SIG-M5 (cell line): ENCODE results near the gene ECE2.

Experiments used
- DNase-seq: peaks from one replicate; lab custom pipeline; 2025; lab: John Stamatoyannopoulos, UW

Gene ECE2

DNA sequence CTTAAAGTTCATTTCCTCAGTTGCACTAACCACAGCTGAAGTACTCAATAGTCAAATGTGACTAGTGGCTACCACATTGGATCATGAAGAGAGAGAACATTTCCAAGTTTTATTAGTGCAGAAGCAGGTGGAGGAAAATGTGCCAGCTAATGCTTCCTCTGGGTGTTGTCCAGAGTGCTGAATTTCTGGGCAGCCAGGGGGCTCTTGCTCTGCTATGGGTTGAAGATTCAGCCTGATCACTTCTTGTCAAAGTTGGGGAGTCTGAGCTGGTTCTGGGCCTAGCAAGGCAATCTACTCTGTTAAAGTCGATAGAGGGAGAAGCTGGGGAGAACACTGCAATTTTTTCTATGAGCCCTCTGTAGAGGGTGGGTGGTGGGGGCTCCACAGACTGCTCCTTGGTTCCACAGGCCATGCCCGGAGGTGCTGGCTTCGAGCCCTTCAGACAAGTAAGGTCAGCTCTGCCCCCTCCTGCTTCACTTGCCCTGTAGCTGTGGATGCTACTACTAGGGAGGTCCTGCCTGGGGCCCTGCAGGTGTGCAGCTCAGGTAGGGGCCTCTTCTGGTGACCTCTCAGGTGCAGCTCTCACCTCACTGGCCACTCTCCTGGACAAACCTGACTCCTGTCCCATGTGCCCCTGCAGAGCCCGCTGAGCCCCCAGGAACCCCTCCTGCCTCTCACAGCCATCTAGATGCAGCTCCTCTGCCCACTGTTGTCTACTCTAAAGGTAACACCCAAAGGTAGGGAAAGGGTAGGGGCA, 35.3 kb upstream of the ECE2 start:
- DNase-seq = no peak

DNA sequence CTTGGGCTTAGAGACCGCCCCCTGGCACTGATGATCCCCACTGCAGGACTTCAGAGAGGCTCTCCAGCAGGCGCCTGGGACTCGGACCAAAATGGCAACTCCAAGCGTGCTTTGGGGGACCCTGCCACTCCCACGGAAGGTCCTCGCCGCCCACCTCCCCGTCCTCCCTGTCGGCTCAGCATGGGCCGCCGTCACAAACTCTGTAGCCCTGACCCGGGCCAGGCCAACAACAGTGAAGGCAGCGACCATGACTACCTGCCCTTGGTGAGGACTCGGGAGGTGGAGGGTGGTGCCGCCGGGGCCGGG, 34.7 kb upstream of the ECE2 start:
- no peak for DNase-seq

DNA sequence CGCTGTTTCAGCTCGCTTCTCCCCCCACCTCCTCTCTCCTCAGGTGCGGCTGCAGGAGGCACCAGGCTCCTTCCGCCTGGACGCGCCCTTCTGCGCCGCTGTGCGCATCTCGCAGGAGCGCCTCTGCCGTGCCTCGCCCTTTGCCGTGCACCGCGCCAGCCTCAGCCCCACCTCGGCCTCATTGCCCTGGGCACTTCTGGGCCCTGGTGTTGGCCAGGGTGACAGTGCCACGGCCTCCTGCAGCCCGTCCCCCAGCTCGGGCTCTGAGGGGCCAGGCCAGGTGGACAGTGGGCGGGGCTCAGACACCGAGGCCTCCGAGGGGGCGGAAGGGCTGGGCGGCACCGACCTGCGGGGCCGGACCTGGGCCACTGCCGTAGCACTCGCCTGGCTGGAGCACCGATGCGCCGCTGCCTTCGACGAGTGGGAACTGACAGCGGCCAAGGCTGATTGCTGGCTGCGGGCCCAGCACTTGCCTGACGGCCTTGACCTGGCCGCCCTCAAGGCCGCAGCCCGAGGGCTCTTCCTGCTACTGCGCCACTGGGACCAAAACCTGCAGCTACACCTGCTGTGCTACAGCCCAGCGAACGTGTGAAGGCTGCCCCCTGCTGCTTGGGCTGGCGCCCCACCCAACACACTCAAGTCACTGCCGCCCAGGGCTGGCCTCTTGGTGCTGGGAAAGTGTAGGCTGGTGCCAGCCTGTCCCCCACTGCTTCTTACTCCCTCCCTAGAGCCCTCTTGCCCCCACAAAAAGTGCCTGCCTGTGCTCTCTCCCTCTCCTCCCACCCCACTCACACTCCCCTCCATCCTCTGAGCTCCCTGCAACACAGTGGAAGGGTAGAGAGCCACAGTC, 34.1 kb upstream of the ECE2 start:
- no peak for DNase-seq

DNA sequence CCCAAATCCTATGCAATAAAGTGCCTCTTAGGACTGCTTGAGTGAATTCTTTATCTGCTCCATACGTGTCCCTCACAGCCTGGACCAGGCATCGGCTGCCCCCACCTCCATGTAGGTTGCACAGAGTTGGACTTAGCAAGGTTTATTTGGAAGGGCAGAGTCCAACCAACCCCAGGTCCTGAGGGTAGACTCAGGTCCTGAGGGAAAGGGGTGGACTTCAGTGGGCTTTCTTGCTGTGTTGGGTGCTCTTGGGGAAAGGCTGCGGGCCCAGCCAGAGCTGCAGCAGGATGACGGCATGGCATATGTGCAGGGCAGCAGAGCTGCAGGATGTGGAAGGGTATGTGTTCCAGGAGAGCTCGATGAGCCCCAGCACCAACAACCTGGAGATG, 33.5 kb upstream of the ECE2 start:
- no peak for DNase-seq

DNA sequence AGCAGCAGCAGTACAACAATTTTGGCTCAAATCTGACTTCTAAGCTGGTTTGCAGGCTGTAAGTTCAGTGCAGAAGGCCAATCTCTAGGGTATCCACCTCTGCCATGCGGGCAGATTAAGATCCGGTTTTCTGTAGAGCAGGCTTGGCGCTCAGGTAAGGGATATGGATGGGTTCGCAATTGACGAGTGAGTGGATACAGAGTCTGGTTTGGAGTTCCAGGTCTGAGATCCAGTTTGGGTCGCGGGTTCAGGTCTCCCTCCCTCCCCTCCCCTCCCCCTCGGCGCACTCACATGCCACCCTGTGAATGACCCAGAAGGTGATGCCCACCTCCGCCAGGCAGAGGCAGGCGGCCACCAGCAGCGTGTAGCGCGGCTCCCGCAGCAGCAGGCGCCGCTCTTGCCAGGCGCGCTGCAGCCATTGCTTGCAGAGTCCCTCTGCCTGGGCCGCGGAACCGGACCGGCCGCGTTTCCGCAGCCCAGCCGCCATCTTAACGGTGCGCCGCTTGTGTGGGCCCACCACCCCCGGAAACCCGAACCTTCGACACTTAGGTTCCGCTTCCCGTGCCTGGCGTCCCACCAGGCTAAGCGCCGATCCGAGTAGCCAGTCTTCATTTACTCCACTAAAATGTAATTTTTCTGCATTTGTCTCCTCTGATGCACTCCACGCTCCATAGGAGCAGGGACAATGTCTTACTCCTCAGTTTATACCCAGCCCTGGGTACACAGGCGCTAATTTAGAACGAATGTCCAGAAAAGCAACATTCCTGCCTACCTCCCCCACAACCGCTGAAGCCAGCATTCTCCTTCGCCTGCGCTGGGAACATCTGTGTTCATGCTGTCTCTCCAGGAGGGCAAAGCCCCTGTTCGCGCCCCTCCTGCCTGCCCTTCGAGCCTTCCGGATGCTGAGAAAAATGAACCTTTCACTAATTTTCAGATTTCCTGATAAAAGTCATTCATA, 27.1 kb upstream of the ECE2 start, which contains the start of gene ALG3:
ALG3 (minus strand) TSS at position 509 of the 958 bp plus-strand sequence; CDS start at position 487, 22 bp downstream.
- DNase-seq = no peak

DNA sequence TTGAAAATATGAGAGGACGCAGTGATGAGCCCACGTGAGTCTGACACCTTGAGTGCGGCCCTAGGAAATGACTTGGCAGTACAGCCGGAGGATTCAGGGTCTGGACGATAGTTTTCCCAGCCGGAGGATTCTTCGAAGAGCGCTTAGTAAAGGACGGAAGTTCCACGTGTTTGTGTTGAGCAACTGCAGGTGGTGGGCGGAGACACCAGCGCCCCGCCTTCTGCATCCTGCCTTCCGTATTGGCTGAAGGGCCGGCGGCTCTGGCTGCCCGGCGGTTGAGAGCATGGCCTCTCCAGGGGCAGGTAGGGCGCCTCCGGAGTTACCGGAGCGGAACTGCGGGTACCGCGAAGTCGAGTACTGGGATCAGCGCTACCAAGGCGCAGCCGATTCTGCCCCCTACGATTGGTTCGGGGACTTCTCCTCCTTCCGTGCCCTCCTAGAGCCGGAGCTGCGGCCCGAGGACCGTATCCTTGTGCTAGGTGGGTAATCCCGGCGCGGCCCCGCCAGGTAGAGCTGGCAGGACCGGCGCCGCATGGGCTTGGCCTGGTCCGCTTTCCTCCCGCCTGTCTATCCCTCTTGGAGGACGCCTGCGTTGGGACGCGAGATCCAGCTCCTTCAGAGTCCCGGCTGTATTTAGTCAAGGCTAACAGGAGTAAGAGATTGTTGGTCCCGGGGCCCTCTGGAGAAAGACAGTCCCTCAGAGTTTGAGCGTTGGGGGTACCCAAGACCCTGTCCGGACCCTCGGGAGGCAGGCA, 26.2 kb upstream of the ECE2 start, which contains the start of gene EEF1AKMT4:
EEF1AKMT4 (plus strand) TSS at position 261 of the 755 bp plus-strand sequence; CDS start at position 284, 23 bp downstream.
- peak; percentile 97 for DNase-seq

DNA sequence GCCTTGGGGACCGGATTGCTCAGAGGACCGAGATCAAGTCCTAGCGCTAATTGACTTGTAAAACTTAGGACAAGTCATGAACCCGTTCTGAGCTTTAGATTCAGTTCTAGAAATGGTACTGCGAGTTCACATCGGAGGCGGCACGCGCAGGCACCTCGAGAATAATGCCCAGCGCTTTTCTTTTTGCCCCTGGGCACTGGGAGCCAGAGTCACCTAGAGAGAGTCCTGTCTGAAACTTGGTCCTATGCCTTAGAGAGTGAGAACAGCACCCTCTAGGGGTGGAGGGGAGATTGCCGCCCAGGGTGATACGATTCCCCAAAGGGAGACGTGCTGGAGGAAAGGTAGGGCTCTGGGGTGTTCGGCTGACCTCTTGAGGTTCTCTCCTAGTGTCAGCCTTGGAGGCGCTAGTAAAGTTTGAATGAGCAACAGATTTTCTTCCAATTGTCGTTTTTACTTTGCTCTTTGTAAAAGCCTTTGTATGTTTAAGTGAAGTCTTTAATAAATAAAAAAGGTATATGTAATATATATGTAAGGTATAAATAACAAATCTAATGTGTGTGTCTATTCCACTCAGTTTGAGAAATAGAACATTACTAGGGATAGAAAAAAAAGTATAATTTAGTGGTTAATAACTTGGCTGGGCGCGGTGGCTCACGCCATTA, 25.5 kb upstream of the ECE2 start:
- DNase-seq = peak; percentile 59

DNA sequence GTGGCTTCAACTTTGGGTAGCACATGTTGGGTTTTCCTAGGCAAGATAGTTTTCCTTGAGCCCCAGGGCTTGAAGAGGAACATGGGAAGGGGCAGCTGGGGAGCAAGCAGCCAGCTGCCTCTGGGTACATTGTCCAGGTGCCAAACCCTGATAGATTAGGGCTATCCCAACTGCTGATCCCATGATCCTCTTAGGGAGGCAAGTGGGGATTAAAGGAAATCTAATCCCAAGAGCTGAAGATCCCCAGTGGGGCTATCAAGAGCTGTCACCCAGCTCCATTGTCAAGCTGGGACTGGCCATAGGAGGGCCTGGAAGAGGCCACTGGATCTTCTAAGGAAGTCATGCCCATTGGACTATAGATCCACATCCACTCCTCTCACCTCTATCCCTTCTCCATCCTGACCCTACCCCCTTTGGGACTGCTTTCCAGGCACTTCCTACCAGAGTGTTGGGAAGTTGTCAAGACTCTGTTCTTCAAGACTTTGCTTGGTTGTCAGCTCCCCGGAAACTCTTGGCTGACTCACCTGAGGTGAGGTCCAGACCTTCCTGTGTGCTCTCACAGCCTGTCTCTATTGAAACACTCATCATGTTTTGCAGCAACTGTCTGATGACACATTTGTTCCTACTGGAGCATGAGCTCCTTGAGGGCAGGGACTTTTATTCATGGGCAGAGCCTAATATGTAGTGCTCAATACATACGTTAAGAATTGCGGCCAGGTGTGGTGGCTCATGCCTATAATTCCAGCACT, 20.4 kb upstream of the ECE2 start:
- no peak for DNase-seq

DNA sequence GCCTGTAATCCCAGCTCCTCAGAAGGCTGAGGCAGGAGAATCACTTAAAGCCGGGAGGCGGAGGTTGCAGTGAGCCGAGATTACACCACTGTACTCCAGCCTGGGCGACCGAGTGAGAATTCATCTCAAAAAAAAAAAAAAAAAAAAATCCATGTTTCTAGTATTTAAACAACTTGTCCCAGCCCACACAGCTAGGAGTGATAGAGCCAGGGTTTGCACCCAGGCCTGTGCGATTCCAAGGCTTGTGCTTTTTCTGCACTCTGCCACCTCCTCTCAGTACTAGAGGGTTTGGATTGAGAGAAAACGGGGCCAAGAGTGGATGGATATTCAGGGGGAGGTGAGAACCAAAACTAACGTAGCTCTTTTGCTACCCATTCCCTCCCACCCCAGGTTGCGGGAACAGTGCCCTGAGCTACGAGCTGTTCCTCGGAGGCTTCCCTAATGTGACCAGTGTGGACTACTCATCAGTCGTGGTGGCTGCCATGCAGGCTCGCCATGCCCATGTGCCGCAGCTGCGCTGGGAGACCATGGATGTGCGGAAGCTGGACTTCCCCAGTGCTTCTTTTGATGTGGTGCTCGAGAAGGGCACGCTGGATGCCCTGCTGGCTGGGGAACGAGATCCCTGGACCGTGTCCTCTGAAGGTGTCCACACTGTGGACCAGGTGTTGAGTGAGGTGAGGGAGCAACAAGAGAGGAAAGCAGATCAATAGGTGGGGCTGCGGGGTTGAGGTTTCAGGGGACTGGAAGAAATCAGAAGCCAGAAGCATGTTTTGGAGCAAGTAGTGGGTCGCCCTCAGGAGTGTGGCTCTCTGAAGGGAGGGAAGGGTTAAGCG, 18.5 kb upstream of the ECE2 start:
- DNase-seq = no peak

DNA sequence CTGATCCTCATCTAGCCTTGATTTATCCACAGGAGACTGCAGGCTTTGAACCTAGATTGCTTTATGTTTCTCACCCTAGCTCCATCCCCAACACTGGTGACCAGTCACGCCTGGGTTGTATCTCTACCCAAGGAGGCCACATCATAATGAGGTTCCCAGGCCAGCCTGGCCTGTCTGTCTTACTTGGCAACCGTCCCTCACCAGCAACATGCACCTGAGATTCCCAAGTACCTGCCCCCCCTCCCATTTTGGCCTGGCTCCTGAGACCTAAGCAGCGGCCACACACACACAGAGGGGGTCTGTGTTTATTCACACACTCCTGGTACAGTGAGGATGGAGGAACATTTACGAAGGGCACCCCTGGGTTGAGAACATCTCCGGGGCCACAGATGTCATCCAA, 16.9 kb upstream of the ECE2 start:
- DNase-seq = no peak

DNA sequence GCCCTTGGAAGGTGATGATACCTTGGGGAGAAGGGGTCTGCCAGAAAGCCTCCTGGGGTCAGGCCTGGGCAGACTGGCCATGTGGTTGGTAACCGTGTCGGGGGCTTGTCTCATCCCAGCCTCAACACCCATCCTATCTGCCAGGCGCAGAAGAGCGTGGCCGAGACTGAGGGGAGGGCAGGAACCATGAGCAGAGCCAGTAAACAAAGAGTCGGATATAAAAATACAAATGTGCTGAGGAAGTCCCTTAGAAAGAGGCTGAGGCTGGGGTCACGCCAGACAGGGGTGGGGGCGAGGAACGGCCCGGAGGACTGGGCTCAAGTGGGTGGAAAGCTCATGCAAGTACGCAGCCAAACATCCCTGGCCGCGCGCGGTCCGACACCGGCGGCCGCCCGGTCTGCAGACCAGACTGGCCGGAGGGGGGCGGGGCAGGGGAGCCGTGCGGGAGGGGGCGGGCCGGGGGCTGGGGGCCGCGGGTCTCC, 16.4 kb upstream of the ECE2 start:
- no peak for DNase-seq

DNA sequence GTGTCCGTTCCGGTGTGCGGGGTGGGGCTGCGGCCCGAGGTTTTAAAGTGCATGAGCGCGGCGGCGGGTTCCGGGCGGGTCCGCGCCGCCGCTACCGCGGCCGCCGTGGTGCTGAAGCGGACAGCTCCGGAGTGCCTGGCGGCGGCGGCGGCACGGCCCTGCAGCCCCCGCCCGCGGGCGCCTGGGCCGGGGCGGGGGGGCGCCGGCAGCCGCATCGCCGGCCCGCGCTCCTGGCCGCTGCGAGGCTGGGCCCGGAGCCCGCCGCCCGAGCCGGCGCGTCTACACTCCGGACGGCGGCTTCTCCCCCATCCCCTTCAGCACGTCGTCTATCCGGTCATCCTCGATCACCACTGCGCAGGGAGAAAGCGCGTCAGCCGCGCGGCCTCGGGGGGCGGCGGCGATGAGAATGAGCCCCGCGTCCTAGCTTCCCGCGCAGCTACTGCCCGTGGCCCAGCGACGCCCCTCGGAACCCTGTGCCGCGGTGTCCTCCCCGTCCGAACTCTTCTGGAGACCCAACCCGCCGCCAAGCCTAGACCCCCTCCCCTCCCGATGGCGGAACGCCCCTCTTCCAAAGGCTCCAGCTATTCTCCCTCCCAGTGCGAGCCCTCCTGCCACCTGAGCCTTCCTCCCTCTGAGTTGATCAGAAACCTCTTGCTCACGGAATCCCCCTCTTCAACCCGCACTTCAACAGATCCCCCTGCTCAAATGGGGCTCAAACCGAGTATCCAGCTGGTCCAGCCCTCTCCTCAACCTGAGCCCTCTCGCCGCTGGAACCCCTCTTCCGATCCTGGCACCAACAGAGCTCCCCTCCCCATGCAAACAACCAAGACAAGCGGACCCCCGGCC, 15.7 kb upstream of the ECE2 start:
- DNase-seq = no peak

DNA sequence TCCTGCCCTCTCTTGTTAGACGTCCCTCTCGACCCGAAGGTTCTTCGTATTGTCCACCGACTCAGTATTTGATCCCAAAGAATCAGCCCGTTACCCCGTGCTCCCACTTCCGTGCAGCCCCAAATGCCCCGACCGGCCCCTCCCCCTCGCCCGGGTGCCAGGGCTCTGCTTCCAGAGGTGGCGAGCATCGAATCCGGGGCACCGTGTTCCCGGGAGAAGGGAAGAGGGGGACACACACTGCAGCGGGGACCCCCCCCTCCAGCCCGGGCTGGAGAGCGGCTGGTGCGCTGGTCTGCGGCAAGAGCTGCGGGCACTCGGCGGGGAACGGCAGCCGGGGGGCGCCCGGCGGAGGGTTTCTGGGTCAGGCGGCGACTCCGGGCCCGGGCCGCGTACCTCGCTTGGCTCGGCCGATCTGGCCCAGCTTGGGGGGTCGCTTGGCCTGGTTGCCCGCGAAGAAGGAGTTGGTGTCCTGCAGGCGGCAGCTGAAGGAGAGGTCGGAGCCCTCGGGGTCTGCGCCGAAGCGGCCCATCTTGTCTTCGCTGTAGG, 15.0 kb upstream of the ECE2 start:
- no peak for DNase-seq

DNA sequence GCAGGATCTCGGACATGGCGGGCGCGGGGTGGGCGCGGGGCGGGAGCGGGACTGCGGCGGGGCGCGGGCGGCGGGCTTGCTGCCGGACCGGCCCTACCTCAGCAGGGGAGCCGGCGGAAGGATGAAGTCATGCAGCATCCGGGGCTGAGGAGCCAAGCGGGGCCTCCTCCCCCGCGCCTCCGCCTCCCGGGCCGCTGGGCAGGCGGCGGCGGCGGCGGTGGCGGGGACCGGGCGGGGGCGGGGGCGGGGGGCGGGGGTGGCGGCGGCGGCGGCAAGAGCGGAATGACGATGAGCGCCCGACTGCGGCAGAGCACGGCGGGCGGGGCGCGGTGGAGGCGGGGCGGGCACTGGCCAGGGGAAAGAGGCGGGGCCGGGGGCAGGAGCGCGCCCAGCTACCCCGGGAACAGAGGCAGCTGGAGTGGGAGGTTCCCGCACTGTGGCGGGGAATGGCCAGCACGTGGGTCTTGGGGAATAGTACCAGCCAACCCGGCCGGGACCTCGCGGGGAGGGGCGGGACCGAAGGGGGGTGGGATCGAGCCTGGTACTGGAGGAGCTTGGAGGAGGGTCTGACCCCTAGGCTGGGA, 14.5 kb upstream of the ECE2 start, which contains the start of gene CAMK2N2:
CAMK2N2 (minus strand) TSS at position 284 of the 584 bp plus-strand sequence; CDS start at position 16, 268 bp downstream.
- DNase-seq = no peak

DNA sequence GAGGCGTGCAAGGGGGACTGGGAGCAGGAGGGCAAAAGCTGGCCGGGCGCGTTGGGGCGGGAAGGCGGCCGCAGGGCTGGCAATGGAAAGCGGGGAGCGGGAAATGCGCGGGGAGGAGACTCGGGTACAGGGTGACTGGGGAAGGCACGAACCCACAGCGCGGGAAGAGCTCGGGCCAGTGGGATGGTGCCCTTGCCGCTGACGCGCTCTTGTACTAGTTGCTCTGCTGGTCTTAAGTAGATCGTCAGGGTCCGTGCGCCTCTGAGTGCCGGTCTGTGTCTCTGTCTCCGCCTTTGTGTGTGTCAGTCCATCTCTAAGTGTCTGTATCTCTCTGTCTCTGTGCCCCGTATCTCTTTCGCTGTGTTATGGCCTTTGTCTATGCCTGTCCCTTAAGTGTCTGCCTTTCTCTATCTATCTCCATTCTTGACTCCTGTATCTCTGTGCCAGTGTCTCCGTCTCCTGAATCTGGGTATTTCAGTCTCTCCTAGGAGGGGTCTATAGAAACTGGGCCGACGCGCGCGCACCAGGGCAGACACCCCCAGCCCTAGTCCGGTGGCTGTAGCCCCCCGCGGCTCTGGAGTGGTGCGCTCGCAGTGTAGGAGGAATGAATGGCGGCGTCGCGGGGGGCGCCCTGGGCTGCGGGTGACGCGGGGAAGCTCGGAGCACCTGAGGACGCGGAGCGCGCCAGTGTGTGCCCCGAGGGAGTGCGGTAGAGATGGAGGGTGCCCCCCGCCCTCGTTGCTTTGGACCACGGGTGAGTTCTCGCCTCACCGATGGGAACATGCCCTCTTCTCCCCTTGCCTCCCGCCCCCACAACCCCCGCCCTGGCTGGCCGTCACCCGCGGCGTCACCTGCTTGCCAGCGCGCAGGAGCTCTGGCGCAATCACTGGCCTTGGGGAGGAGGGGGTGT, 13.7 kb upstream of the ECE2 start:
- DNase-seq = no peak

DNA sequence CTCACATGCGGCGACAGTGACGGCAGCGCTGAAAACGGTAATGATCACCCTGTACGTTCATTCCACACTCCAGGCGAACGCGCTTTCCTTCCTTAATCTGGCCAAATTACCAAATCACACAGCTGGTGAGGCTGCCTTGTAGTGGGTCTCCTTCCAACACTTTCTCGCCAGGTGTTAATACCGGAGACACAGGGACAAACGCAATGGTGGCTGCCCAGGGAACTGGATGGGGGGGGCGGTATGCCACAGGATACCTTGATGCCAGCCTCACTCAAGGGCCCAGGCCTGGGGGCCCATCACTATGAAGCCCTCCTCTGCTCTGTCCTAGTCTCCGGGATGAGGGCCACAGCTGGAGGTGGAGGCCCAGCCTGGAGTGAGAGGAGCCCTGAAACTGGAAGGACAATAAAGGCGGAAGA, 13.1 kb upstream of the ECE2 start:
- DNase-seq = no peak
